Measurements from ENCODE around the gene CYP39A1.

The CYP39A1 gene

GRCh38 chr6:46583081-46583480 is 69.5 kb downstream of the CYP39A1 start:
- no peak overlapping the region for H3K27ac Mint-ChIP-seq
- ATAC-seq: no peak
- DNase-seq: no peak
- no peak overlapping the region for H3K4me3 Mint-ChIP-seq
- H3K9me3 Mint-ChIP-seq: no peaks in the 10 kb centered on the region
- H3K27me3 Mint-ChIP-seq: peaks cover 19% of the 10 kb centered on the region
- H3K4me1 Mint-ChIP-seq: no peaks in the 10 kb centered on the region

GRCh38 chr6:46581459-46582177 is 71.0 kb downstream of the CYP39A1 start:
- Mint-ChIP-seq H3K27ac (no peak overlapping the region), H3K4me1 (no peaks in the 10 kb centered on the region), H3K27me3 (peaks cover 19% of the 10 kb centered on the region), H3K9me3 (no peaks in the 10 kb centered on the region), H3K4me3 (no peak overlapping the region)
- ATAC-seq (no peak), DNase-seq (no peak)

DNA sequence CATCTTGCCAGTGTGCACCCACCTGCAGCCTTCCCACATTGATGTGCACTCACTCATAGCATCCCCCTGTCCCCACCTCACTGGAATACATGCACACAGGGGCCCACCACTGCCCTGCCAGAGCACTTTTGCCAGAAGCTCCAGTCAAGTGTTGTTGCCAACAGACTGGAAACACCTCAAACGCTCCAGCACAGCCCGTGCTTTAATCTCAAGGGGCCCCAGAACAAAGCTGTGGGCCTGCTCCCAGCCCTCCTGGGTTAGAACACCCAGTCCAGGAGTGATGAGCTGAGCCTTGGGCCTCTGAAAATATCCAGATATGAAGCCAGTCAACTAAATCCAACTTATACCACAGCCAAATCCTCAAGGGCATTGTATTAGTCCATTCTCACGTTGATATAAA is 77.1 kb downstream of the CYP39A1 start:
- peaks cover 9% of the 10 kb centered on the region in 2 donors for H3K9me3 Mint-ChIP-seq
- H3K4me3 Mint-ChIP-seq: no peak overlapping the region
- no peak for DNase-seq
- no peak for ATAC-seq
- peaks cover 36% of the 10 kb centered on the region for H3K27me3 Mint-ChIP-seq
- H3K4me1 Mint-ChIP-seq: peaks cover 8% of the 10 kb centered on the region
- no peak overlapping the region for H3K27ac Mint-ChIP-seq

GRCh38 chr6:46573140-46573539 is 79.5 kb downstream of the CYP39A1 start:
- ATAC-seq (peak; percentile 91), DNase-seq (peak in 1 of 2 donors; percentile 9)
- no peak overlapping the region for H3K27ac Mint-ChIP-seq
- no peak overlapping the region for H3K4me3 Mint-ChIP-seq
- peaks cover 9% of the 10 kb centered on the region in 2 donors for H3K9me3 Mint-ChIP-seq
- peaks cover 8% of the 10 kb centered on the region for H3K4me1 Mint-ChIP-seq
- H3K27me3 Mint-ChIP-seq: peaks cover 55% of the 10 kb centered on the region

- no peaks in the 10 kb centered on the region for H3K4me1 Mint-ChIP-seq
- no peak for ATAC-seq
- H3K9me3 Mint-ChIP-seq: peaks cover 4 to 10% of the 10 kb centered on the region in 2 donors
- H3K27ac Mint-ChIP-seq: no peak overlapping the region
- DNase-seq: no peak
- H3K4me3 Mint-ChIP-seq: no peak overlapping the region
- H3K27me3 Mint-ChIP-seq: peaks cover 30% of the 10 kb centered on the region
These were observed 87.1 kb downstream of the CYP39A1 start for GRCh38 chr6:46565531-46565930.

- no peaks in the 10 kb centered on the region for H3K4me1 Mint-ChIP-seq
- no peak for ATAC-seq
- H3K9me3 Mint-ChIP-seq: peaks cover 4 to 10% of the 10 kb centered on the region in 2 donors
These were observed 88.7 kb downstream of the CYP39A1 start for GRCh38 chr6:46563924-46564323.

GRCh38 chr6:46556053-46556452 is 96.6 kb downstream of the CYP39A1 start:
- DNase-seq (no peak), ATAC-seq (no peak)
- no peak overlapping the region for H3K4me3 Mint-ChIP-seq
- no peaks in the 10 kb centered on the region for H3K4me1 Mint-ChIP-seq
- H3K27me3 Mint-ChIP-seq: peaks cover 28% of the 10 kb centered on the region
- H3K27ac Mint-ChIP-seq: no peak overlapping the region
- no peaks in the 10 kb centered on the region for H3K9me3 Mint-ChIP-seq

More at GRCh38 chr6:46563924-46564323, 88.7 kb downstream of the CYP39A1 start:
- H3K27ac Mint-ChIP-seq: no peak overlapping the region
- no peak for DNase-seq
- no peak overlapping the region for H3K4me3 Mint-ChIP-seq
- H3K27me3 Mint-ChIP-seq: peaks cover 14% of the 10 kb centered on the region

DNA sequence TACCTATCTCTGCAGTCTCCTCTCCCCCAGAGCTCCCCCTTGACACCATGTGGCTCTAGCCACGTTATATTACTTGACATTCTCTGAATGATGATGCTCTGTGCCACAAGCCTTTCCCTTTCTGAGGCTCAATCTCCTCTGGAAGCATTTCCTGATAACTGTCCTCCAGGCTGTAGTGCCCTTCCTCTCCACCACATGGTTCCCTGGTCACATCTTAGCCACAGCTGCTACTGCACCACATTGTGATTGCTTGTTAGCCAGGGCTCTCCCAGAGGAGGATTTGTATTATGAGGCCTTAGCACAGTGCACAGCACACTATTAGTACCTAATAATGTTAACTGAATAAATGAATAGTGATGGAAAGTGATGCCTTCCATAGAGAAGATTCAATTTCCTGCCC is 97.5 kb downstream of the CYP39A1 start:
- H3K9me3 Mint-ChIP-seq: no peaks in the 10 kb centered on the region
- DNase-seq: no peak
- ATAC-seq: no peak
- no peak overlapping the region for H3K27ac Mint-ChIP-seq
- H3K4me3 Mint-ChIP-seq: no peak overlapping the region
- H3K27me3 Mint-ChIP-seq: peaks cover 28% of the 10 kb centered on the region
- no peaks in the 10 kb centered on the region for H3K4me1 Mint-ChIP-seq

DNA sequence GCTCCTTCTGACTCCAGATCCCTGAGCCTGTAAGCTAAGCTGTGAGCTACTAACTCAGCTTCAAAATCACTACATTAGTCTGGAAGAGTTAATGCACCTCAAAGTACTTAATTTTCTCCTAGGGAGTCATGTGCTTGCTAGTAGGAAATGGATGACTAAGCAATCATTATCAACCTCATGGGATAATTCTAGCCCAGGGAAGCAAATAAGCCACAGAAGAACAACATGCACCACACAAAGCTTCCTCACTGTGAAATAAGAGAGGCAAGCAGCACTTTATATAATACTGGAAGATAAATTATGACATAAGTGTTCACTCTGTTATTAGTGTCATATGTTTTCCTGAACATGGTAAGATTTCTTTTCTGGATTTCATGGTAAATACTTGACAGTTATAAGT is 103.5 kb downstream of the CYP39A1 start:
- Mint-ChIP-seq H3K9me3 (peaks cover 1 to 3% of the 10 kb centered on the region in 2 donors), H3K27me3 (peaks cover 12% of the 10 kb centered on the region), H3K27ac (no peak overlapping the region), H3K4me1 (no peaks in the 10 kb centered on the region), H3K4me3 (no peak overlapping the region)
- no peak for DNase-seq
- ATAC-seq: no peak

DNA sequence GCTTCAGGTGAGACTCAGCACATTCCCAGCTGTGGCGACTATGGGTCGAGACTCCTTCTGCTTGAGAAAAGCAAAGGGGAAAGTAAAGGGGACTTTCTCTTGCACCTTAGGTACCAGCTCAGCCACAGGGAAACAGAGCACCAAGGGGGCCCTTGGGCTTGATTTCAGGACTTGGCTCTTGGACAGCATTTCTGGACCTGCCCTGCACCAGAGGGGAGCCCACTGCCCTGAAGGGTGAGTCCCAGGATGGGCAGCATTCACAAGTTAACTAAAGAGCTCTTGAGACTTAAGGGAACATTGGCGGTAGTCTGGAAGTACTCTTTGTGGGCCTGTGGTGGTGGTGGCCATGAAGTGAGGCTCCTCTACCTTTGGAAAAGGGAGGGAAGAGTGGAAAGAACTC is 111.1 kb downstream of the CYP39A1 start:
- H3K4me1 Mint-ChIP-seq: no peaks in the 10 kb centered on the region
- peaks cover 48% of the 10 kb centered on the region for H3K27me3 Mint-ChIP-seq
- no peak overlapping the region for H3K4me3 Mint-ChIP-seq
- ATAC-seq: no peak
- H3K9me3 Mint-ChIP-seq: peaks cover 9 to 23% of the 10 kb centered on the region in 2 donors
- no peak overlapping the region for H3K27ac Mint-ChIP-seq
- DNase-seq: no peak

DNA sequence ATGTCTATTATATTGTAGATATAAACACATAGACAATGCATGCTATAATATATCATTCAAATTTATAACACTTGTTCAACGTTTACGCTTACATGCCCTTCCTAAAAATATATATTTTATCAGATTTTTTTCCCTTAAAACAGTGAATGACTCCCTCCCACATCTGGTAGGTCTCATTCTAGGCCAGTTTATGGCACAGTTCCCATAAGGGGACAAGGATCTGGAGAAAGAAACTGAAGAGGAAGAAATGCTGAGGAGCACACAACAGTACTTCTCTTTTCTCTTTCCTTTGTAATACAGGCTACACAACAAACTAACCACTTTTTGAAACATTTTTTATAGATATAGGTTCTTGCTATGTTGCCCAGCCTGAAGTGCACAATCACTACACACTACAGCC is 112.8 kb downstream of the CYP39A1 start:
- H3K27ac Mint-ChIP-seq: no peak overlapping the region
- H3K9me3 Mint-ChIP-seq: peaks cover 9 to 23% of the 10 kb centered on the region in 2 donors
- H3K27me3 Mint-ChIP-seq: peaks cover 39% of the 10 kb centered on the region
- ATAC-seq (no peak), DNase-seq (no peak)
- no peak overlapping the region for H3K4me3 Mint-ChIP-seq
- no peaks in the 10 kb centered on the region for H3K4me1 Mint-ChIP-seq

DNA sequence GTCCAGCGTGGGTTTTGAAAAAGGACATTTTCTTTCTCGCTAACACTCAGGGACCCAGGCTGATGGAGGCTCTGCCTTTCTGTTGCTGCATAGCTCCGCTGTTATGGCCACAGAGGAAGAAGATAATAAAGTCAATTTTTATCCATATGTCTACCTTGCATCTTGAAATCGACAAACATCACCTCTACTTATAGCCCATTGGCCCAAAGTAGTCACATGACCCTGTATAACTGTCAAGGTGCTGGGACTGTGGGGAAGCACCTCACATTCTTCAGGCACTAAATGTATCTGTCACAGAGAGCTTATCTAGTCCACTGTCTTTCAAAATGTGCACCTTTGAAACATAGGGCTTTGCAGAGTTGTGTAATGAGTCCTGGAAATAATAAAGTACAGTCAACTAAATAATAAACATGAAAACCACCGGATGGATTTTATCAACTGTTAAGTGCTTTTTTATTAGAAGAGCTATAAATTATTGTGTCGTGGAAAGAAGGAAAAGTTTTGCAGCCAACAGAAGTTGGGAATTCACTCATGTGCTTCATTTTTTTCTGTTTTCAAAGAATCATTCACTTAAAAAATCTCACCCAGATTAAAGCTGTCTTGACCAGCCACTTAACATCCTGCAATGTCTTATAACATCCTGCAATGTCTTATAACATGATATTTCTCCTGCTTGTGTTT is 113.7 kb downstream of the CYP39A1 start:
- Mint-ChIP-seq H3K9me3 (peaks cover 5 to 20% of the 10 kb centered on the region in 2 donors), H3K27ac (no peak overlapping the region), H3K4me3 (no peak overlapping the region), H3K27me3 (peaks cover 39% of the 10 kb centered on the region), H3K4me1 (no peaks in the 10 kb centered on the region)
- DNase-seq (no peak), ATAC-seq (no peak)

DNA sequence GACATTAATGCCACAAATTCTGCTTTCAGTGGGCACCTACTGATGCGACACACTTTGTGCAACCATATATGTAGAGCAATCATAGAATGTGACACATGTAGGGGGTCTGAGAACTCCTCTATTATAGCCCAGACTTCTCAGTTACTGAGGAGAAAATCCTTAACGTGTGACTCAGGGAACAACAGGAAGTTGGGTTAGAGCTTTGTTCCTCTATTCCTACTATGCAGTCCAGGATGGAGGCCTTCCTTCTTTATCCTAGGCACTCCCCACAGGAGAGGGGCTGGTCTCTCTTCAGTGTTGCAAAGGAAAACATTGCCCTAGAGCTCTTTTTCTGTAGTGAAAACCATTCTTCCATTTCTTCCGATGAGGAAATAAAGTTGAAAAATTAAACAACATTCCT is 121.7 kb downstream of the CYP39A1 start:
- no peaks in the 10 kb centered on the region for H3K9me3 Mint-ChIP-seq
- H3K4me3 Mint-ChIP-seq: no peak overlapping the region
- ATAC-seq (no peak), DNase-seq (no peak)
- no peaks in the 10 kb centered on the region for H3K4me1 Mint-ChIP-seq
- no peak overlapping the region for H3K27ac Mint-ChIP-seq
- H3K27me3 Mint-ChIP-seq: peaks cover 25% of the 10 kb centered on the region

GRCh38 chr6:46528961-46529750 is 123.5 kb downstream of the CYP39A1 start:
- ATAC-seq (no peak), DNase-seq (no peak)
- no peaks in the 10 kb centered on the region for H3K4me1 Mint-ChIP-seq
- no peaks in the 10 kb centered on the region for H3K9me3 Mint-ChIP-seq
- peaks cover 33% of the 10 kb centered on the region for H3K27me3 Mint-ChIP-seq
- no peak overlapping the region for H3K4me3 Mint-ChIP-seq
- no peak overlapping the region for H3K27ac Mint-ChIP-seq

- DNase-seq (no peak), ATAC-seq (no peak)
- Mint-ChIP-seq H3K4me1 (no peaks in the 10 kb centered on the region), H3K9me3 (no peaks in the 10 kb centered on the region), H3K27me3 (peaks cover 33% of the 10 kb centered on the region), H3K27ac (no peak overlapping the region), H3K4me3 (no peak overlapping the region)
These were observed 126.0 kb downstream of the CYP39A1 start for GRCh38 chr6:46526607-46527006.

- H3K4me1 Mint-ChIP-seq: no peaks in the 10 kb centered on the region
- no peak for ATAC-seq
- H3K27ac Mint-ChIP-seq: no peak overlapping the region
These were observed 127.0 kb downstream of the CYP39A1 start for GRCh38 chr6:46525583-46525982.

More at GRCh38 chr6:46525583-46525982, 127.0 kb downstream of the CYP39A1 start:
- Mint-ChIP-seq H3K27me3 (peaks cover 39% of the 10 kb centered on the region), H3K4me3 (no peak overlapping the region), H3K9me3 (no peaks in the 10 kb centered on the region)
- no peak for DNase-seq
